Astrocyte of the spinal cord (primary cell): ENCODE data around the gene RANBP1.

Experiments
- DNase-seq: peaks from one replicate; pipeline ENCODE4 v3.0.0; 2011; ENCODE audit warnings: low read depth, low spot score
- H3K4me3 ChIP-seq: 2 replicates; pipeline ENCODE4 v1.5.1; 2011; ENCODE audit warnings: low read depth, mild to moderate bottlenecking, low read length, moderate library complexity
- CTCF ChIP-seq: IDR thresholded peaks from 2 replicates; pipeline ENCODE4 v1.5.1; 2012; ENCODE audit warnings: low read depth, mild to moderate bottlenecking, low read length, inconsistent platforms
- in situ Hi-C: cut with HindIII; loops from 2 replicates; pipeline ENCODE4 v1.10.0; 2017; ENCODE audit warnings: low sequenced_read_pairs

Gene RANBP1

DNA sequence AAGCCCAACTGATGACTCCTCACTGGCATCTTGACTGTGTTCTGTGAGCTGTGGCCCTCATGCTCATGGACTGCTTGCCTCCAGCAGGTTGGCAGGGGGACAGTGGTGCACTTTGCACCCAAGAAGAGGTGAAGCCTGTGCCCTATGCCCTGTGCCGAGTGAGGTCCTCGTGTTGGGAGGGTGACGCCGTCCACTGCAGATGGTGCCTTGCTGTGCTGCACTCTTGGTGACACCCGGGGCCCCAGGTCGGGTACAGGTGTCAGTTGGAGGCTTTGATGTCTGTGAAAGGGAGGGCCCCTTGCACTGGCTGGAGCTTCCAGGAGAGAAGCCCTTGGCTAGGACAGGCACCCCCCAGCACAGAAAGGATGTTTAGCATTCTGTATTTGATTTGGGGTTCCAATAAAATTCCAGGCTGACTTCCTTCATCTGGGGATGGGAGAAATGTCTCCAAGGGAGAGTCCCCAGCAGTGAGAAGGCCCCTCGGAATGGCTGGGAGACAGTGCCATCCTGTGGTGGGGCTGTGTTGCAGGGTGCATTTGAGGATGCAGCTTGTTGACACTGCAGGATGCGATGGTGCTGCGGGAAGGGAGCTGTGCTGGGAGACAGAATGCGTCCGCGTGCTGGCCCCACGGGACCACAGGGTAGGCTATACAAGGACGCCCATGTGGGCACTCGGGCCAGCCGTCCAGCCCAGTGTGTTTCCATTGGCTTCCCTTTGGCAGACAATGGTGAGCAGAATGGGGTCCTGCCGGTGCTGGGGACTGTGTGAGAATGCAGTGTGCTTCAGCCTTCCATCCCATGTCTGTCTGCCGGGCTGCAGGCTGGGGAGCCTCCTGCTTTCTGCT lies 13.2 kb downstream of the RANBP1 start:
- DNase-seq, result no peak
- TF ChIP-seq CTCF, result peak; percentile 44
- no peak overlapping the region for H3K4me3 ChIP-seq
- in situ Hi-C loops, result no loop called here

GRCh38 chr22:20129747-20130014 lies 13.8 kb downstream of the RANBP1 start:
- no peak for TF ChIP-seq CTCF

DNA sequence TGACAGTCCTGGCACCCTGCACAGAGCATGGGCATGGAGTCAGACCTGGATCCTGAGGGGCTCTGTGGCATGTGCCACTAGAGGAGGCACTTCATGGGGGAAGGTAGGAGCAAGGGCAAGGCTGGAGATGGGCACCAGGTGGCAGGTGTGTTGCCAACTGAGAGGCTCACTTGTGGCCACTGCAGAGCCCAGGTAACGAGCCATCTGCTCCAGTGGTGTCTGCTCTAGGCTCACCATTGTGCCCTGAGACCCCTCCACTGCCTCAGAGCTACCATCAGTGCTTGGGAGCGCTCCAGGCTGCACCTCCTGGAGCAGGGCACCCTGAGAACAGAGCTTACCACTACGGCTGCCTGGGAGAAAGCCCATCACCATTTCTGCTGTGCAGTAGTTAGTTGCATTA lies 14.4 kb downstream of the RANBP1 start:
- no peak for TF ChIP-seq CTCF
- no peak overlapping the region for H3K4me3 ChIP-seq
- DNase-seq, result no peak
- in situ Hi-C loops, result no loop called here

More at GRCh38 chr22:20129747-20130014, 13.8 kb downstream of the RANBP1 start:
- no peak for DNase-seq
- in situ Hi-C loops, result no loop called here
- no peak overlapping the region for H3K4me3 ChIP-seq

- no peak for TF ChIP-seq CTCF
- peak overlapping the region; percentile 64 for H3K4me3 ChIP-seq
- in situ Hi-C loops, result no loop called here
- peak; percentile 84 for DNase-seq
Observed at GRCh38 chr22:20130731-20131596, 15.1 kb downstream of the RANBP1 start.

DNA sequence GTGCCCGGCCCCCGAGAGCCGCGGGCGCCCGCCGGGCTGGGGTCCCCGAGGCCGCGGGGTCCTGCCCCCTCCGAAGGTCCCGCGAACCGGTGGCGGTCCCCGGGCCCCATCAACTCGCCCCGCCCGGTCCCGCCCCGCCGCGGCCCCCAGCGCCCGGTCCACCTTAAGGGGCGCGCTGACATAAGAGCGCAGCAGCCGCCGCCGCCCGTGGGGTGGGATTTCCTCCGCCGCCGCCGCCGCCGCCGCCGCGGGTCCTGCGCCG lies 15.6 kb downstream of the RANBP1 start, which contains the start of gene ZDHHC8:
TSS of gene ZDHHC8 (plus strand) at position 208 of the 262 bp plus-strand sequence. CDS start 144 bp downstream, outside the sequence.
- H3K4me3 ChIP-seq, result peak within 1 kb of the TSS; percentile 73
- in situ Hi-C loops, result no loop called here
- TF ChIP-seq CTCF, result no peak
- no peak for DNase-seq

DNA sequence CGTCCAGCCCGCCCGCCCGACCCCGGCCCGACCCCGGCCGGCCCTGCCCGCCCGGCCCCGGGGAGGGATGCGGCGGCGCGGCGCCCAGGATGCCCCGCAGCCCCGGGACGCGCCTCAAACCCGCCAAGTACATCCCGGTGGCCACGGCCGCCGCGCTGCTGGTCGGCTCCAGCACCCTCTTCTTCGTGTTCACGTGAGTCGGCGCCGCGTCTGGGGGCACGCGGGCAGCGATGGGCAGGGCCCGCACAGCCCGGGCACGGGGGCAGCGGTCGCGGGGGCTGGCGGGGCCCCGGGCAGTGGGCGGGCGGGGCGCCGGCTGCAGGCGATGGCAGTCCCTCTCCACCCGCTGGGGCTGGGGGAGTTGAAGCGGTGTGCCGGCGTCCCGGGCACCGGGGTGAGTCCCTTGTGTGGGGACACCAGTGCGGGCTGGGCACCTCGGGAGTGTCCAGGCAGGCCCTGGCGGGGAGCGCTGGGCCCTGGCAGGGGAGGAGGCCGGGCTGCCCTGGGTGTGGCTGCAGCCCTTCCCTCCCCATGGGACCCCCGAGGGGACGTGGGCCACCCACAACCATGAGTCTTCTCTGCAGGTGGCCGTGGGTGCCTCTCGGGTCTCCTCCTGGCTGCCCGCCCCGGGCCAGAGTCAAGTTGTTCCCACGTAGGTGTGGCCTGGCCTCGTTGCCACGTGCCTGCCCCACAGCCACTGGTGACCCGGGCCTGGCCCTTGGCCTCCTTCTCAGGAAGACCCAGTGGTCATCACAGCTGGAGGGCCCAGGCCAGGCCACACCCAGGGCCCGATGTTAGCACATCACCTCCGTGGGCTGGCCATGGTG lies 16.2 kb downstream of the RANBP1 start:
- in situ Hi-C loops, result no loop called here
- no peak for DNase-seq

More for the DNA sequence above, 16.2 kb downstream of the RANBP1 start:
- peak overlapping the region; percentile 73 for H3K4me3 ChIP-seq
- TF ChIP-seq CTCF, result no peak
